KMS-11 (cell line): ENCODE results near the gene SLC39A7.

Experiments used
- H2AFZ ChIP-seq: fragments of 200-600 bp; sonication (generic); 2 replicates; pipeline ENCODE4 v1.6.1; 2016; ENCODE audit warnings: antibody characterized with exemption, mixed run types, low read depth
- H3K27ac ChIP-seq: fragments of 200-600 bp; sonication (generic); 2 replicates; pipeline ENCODE4 v1.6.1; 2016; ENCODE audit warnings: mild to moderate bottlenecking, mixed run types
- H3K27me3 ChIP-seq: fragments of 200-600 bp; sonication (generic); 2 replicates; pipeline ENCODE4 v1.6.1; 2017; ENCODE audit warnings: mild to moderate bottlenecking, low read depth, mixed run types, moderate library complexity; ENCODE audit not compliant: insufficient read depth
- H3K36me3 ChIP-seq: fragments of 200-600 bp; sonication (generic); 2 replicates; pipeline ENCODE4 v1.6.1; 2017; ENCODE audit warnings: mild to moderate bottlenecking, mixed run types; ENCODE audit not compliant: insufficient read depth
- H3K4me1 ChIP-seq: fragments of 200-600 bp; sonication (generic); 2 replicates; pipeline ENCODE4 v1.6.1; 2016; ENCODE audit warnings: mild to moderate bottlenecking, low read depth, mixed run types; ENCODE audit not compliant: poor library complexity, severe bottlenecking
- H3K4me2 ChIP-seq: fragments of 200-600 bp; sonication (generic); 2 replicates; pipeline ENCODE4 v1.7.0; 2016; ENCODE audit warnings: mild to moderate bottlenecking, mixed run types
- H3K4me3 ChIP-seq: fragments of 200-600 bp; sonication (generic); IDR thresholded peaks from 2 replicates; pipeline ENCODE4 v1.6.1; 2017; ENCODE audit warnings: low read depth, low read length, mixed read lengths; ENCODE audit not compliant: insufficient read depth
- H3K79me2 ChIP-seq: fragments of 200-600 bp; sonication (generic); 2 replicates; pipeline ENCODE4 v1.6.1; 2016; ENCODE audit warnings: low read depth, mixed run types; ENCODE audit not compliant: insufficient read depth
- H3K9ac ChIP-seq: fragments of 200-600 bp; sonication (generic); 2 replicates; pipeline ENCODE4 v1.6.1; 2016; ENCODE audit warnings: mild to moderate bottlenecking, mixed run types
- H4K20me1 ChIP-seq: fragments of 200-600 bp; sonication (generic); 2 replicates; pipeline ENCODE4 v1.6.1; 2016; ENCODE audit warnings: mild to moderate bottlenecking, mixed run types; ENCODE audit not compliant: insufficient read depth
- CTCF ChIP-seq: fragments of 200-600 bp; sonication (generic); conservative IDR thresholded peaks from 2 replicates; pipeline ENCODE4 v1.6.1; 2017; ENCODE audit warnings: low read depth, mild to moderate bottlenecking, antibody characterized with exemption, low read length, moderate library complexity, mixed read lengths

Gene SLC39A7

GRCh38 chr6:33205191-33206026 lies 4.7 kb downstream of the SLC39A7 start:
- Histone ChIP-seq H3K4me3 (no peak overlapping the region), H2AFZ (peak overlapping the region; percentile 69; the same call in 1 of the 2 replicates), H3K9ac (peak overlapping the region; percentile 87), H3K4me2 (peak overlapping the region; percentile 94), H4K20me1 (no peaks in the 10 kb centered on the region), H3K27me3 (no peaks in the 10 kb centered on the region), H3K79me2 (peaks cover 18% of the 10 kb centered on the region), H3K27ac (peak overlapping the region; percentile 68), H3K36me3 (no peaks in the 10 kb centered on the region), H3K4me1 (peaks cover 35% of the 10 kb centered on the region)
- no peak for TF ChIP-seq CTCF

GRCh38 chr6:33206027-33206863 lies 5.6 kb downstream of the SLC39A7 start:
- Histone ChIP-seq H3K27me3 (no peaks in the 10 kb centered on the region), H3K4me3 (no peak overlapping the region), H3K27ac (no peak overlapping the region), H3K4me1 (peaks cover 35% of the 10 kb centered on the region), H3K79me2 (peaks cover 12% of the 10 kb centered on the region), H3K36me3 (no peaks in the 10 kb centered on the region), H3K9ac (no peak overlapping the region), H2AFZ (no peak overlapping the region), H3K4me2 (no peak overlapping the region; the same call in 1 of the 2 replicates), H4K20me1 (no peaks in the 10 kb centered on the region)
- TF ChIP-seq CTCF, result no peak

GRCh38 chr6:33206864-33207551 lies 6.3 kb downstream of the SLC39A7 start:
- TF ChIP-seq CTCF, result no peak
- Histone ChIP-seq H3K27me3 (no peaks in the 10 kb centered on the region), H3K4me3 (peak overlapping the region; percentile 22), H3K79me2 (peaks cover 4% of the 10 kb centered on the region), H3K4me2 (peak overlapping the region; percentile 94), H3K9ac (peak overlapping the region; percentile 87; the same call in 1 of the 2 replicates), H4K20me1 (no peaks in the 10 kb centered on the region), H3K4me1 (peaks cover 28% of the 10 kb centered on the region), H2AFZ (no peak overlapping the region), H3K36me3 (no peaks in the 10 kb centered on the region), H3K27ac (no peak overlapping the region)

GRCh38 chr6:33207552-33208090 lies 7.0 kb downstream of the SLC39A7 start:
- Histone ChIP-seq H3K79me2 (no peaks in the 10 kb centered on the region), H3K27ac (peak overlapping the region; percentile 78), H3K4me3 (peak overlapping the region; percentile 22), H3K9ac (peak overlapping the region; percentile 87), H3K4me1 (peaks cover 26% of the 10 kb centered on the region), H4K20me1 (no peaks in the 10 kb centered on the region), H2AFZ (peak overlapping the region; percentile 83), H3K36me3 (no peaks in the 10 kb centered on the region), H3K4me2 (peak overlapping the region; percentile 94), H3K27me3 (no peaks in the 10 kb centered on the region)
- TF ChIP-seq CTCF, result no peak
